Subcutaneous adipose tissue (tissue), 4 donors: ENCODE measurements around the gene PPARD. TPM values are rescaled to one million over a fixed set of nuclear protein-coding genes. Genes with fewer than 3 reads are reported as not detected.

ENCODE experiments used
- CTCF ChIP-seq: fragments of 450-650 bp; IDR thresholded peaks from one replicate; pipeline ENCODE4 v1.5.1; 2016; ENCODE audit warnings: low read depth, mild to moderate bottlenecking, control low read depth, antibody characterized with exemption, moderate library complexity
- total RNA-seq, 4 donors: library from RNA; depleted of rRNA; stranded (reverse); fragments of >200 nt; gene quantifications; one replicate each; pipeline ENCODE4 v1.1.0, GENCODE V29; 2016

Gene PPARD
- total RNA-seq, 4 donors from 2014 or later, result 6.1 to 17.3 (median 7.0) TPM

- no peak for TF ChIP-seq CTCF
Observed at GRCh38 chr6:35356391-35356790, 14.0 kb downstream of the PPARD start.

- no peak for TF ChIP-seq CTCF
Observed at GRCh38 chr6:35357677-35358076, 15.3 kb downstream of the PPARD start.

GRCh38 chr6:35358086-35358485, 15.7 kb downstream of the PPARD start:
- TF ChIP-seq CTCF, result no peak

- TF ChIP-seq CTCF, result no peak
Observed at GRCh38 chr6:35359346-35359743, 17.0 kb downstream of the PPARD start.

GRCh38 chr6:35359744-35360348, 17.5 kb downstream of the PPARD start:
- TF ChIP-seq CTCF, result no peak

- TF ChIP-seq CTCF, result no peak
Observed at GRCh38 chr6:35360349-35361138, 18.2 kb downstream of the PPARD start.

GRCh38 chr6:35362200-35362599, 19.8 kb downstream of the PPARD start:
- TF ChIP-seq CTCF, result no peak
